ENCODE measurements around the gene SEMA7A.

GRCh38 chr15:74409225-74409624 lies 24.5 kb downstream of the SEMA7A start:
- TF ChIP-seq TAF1 (IDR thresholded peaks at IDR 0.05; ENCODE audit: low read depth, low read length), result no peak
- no peak for TF ChIP-seq POLR2AphosphoS5 (IDR thresholded peaks at IDR 0.05; ENCODE audit: low read depth, low read length)
- no peak for TF ChIP-seq POLR2A (IDR thresholded peaks at IDR 0.05; ENCODE audit: low read depth, low read length)
- no peak for TF ChIP-seq PAX5 (IDR thresholded peaks at IDR 0.05; ENCODE audit: insufficient read depth, low read length, severe bottlenecking)
- no peak for TF ChIP-seq POU2F2 (IDR thresholded peaks at IDR 0.05; ENCODE audit: low read depth, low read length)
- TF ChIP-seq SPI1 (IDR thresholded peaks at IDR 0.05; ENCODE audit: low read depth, low read length), result no peak
